NCI-H1694 treated with DMSO at 0.1 percent for 48 hours (cell line): ENCODE results near the gene C22orf39.

Experiments used
- DNase-seq: peaks from one replicate; lab custom pipeline; 2025; lab: John Stamatoyannopoulos, UW

The C22orf39 gene

GRCh38 chr22:19398206-19398605, 49.3 kb downstream of the C22orf39 start:
- DNase-seq: peak; percentile 43

GRCh38 chr22:19397734-19398104, 49.8 kb downstream of the C22orf39 start:
- DNase-seq: peak; percentile 35

- DNase-seq: peak; percentile 47
Observed at GRCh38 chr22:19396934-19397733, 50.4 kb downstream of the C22orf39 start.

- no peak for DNase-seq
Observed at GRCh38 chr22:19396561-19396933, 51.0 kb downstream of the C22orf39 start.

- DNase-seq: no peak
Observed at GRCh38 chr22:19395276-19395675, 52.2 kb downstream of the C22orf39 start.

GRCh38 chr22:19394274-19395050, 53.0 kb downstream of the C22orf39 start:
- DNase-seq: no peak

- DNase-seq: no peak
Observed at GRCh38 chr22:19393704-19394103, 53.8 kb downstream of the C22orf39 start.
